Mesenchymal stem cell (in vitro differentiated cells and primary cell): ENCODE data around the gene CEBPG.

ENCODE experiments used
- DNase-seq: peaks from one replicate; pipeline ENCODE4 v3.0.0-alpha.2; 2013
- H2AFZ ChIP-seq: one replicate; pipeline ENCODE4 v1.6.1; 2013; ENCODE audit warnings: low read depth, mild to moderate bottlenecking, control low read depth, inconsistent platforms, low read length, moderate library complexity
- H2AK5ac ChIP-seq: 2 replicates; pipeline ENCODE4 v1.6.1; 2013; ENCODE audit warnings: low read length, moderate library complexity, mild to moderate bottlenecking, inconsistent platforms; ENCODE audit not compliant: severe bottlenecking
- H2BK120ac ChIP-seq: one replicate; pipeline ENCODE4 v1.6.1; 2013; ENCODE audit warnings: low read depth, mild to moderate bottlenecking, inconsistent platforms, low read length, moderate library complexity
- H2BK12ac ChIP-seq, 2 experiments: one replicate each; pipeline ENCODE4 v1.6.1; 2013; ENCODE audit warnings: inconsistent platforms in 2 of 2, low read length in 2 of 2, mild to moderate bottlenecking in 2 of 2, moderate library complexity in 2 of 2, control low read depth in 1 of 2
- H2BK15ac ChIP-seq: one replicate; pipeline ENCODE4 v1.6.1; 2013; ENCODE audit warnings: mild to moderate bottlenecking, low read depth, inconsistent platforms; ENCODE audit not compliant: poor library complexity, severe bottlenecking
- H2BK5ac ChIP-seq: 2 replicates; pipeline ENCODE4 v1.6.1; 2013; ENCODE audit warnings: low read depth, mild to moderate bottlenecking, low read length, control low read depth, inconsistent platforms; ENCODE audit not compliant: poor library complexity, severe bottlenecking
- H3K14ac ChIP-seq, 2 experiments: one replicate each; pipeline ENCODE4 v1.6.1; 2013; ENCODE audit warnings: inconsistent platforms in 2 of 2, low read length in 2 of 2, control low read depth in 1 of 2, mild to moderate bottlenecking in 1 of 2, moderate library complexity in 1 of 2
- H3K18ac ChIP-seq, 2 experiments: one replicate each; pipeline ENCODE4 v1.6.1; 2013; ENCODE audit warnings: inconsistent platforms in 2 of 2, low read length in 2 of 2, control low read depth in 1 of 2, low read depth in 1 of 2, mild to moderate bottlenecking in 1 of 2
- H3K23ac ChIP-seq, 2 experiments: one replicate each; pipeline ENCODE4 v1.6.1; 2013; ENCODE audit warnings: inconsistent platforms in 2 of 2, low read length in 2 of 2, mild to moderate bottlenecking in 2 of 2, moderate library complexity in 2 of 2, control low read depth in 1 of 2
- H3K27ac ChIP-seq: 2 replicates; pipeline ENCODE4 v1.5.1; 2013; ENCODE audit warnings: mild to moderate bottlenecking, moderate library complexity, low read length, control low read depth, inconsistent platforms; ENCODE audit not compliant: poor library complexity, severe bottlenecking
- H3K27me3 ChIP-seq, 2 experiments: 2 replicates each; pipeline versions ENCODE4 v1.6.1 to v1.7.0; 2013; ENCODE audit warnings: low read length in 2 of 2, mild to moderate bottlenecking in 2 of 2, moderate library complexity in 2 of 2, control low read depth in 1 of 2, inconsistent platforms in 1 of 2; ENCODE audit not compliant: control insufficient read depth in 1 of 2, insufficient read depth in 1 of 2
- H3K36me3 ChIP-seq, 2 experiments: 2 replicates each; pipeline versions ENCODE4 v1.6.1 to v1.7.0; 2013; ENCODE audit warnings: low read length in 2 of 2, control low read depth in 1 of 2, inconsistent platforms in 1 of 2, low read depth in 1 of 2, mild to moderate bottlenecking in 1 of 2; ENCODE audit not compliant: insufficient read depth in 2 of 2, control insufficient read depth in 1 of 2
- H3K4ac ChIP-seq, 2 experiments: one replicate each; pipeline ENCODE4 v1.6.1; 2013; ENCODE audit warnings: inconsistent platforms in 2 of 2, low read length in 2 of 2, mild to moderate bottlenecking in 2 of 2, moderate library complexity in 2 of 2, control low read depth in 1 of 2, low read depth in 1 of 2
- H3K4me1 ChIP-seq: 2 replicates; pipeline ENCODE4 v1.6.1; 2013; ENCODE audit warnings: low read depth, low read length, control low read depth; ENCODE audit not compliant: control insufficient read depth, insufficient read depth
- H3K4me2 ChIP-seq: 2 replicates; pipeline ENCODE4 v1.6.1; 2013; ENCODE audit warnings: low read length, mild to moderate bottlenecking, inconsistent platforms; ENCODE audit not compliant: poor library complexity, severe bottlenecking
- H3K4me3 ChIP-seq, 2 experiments: 2 replicates each; pipeline versions ENCODE4 v1.5.1 to v1.7.0; 2013; ENCODE audit warnings: low read length in 2 of 2, mild to moderate bottlenecking in 2 of 2, control low read depth in 1 of 2, low read depth in 1 of 2; ENCODE audit not compliant: insufficient read depth in 1 of 2
- H3K79me1 ChIP-seq: replicated peaks from 2 replicates; pipeline ENCODE4 v1.6.1; 2013; ENCODE audit warnings: mild to moderate bottlenecking, control low read depth, low read length, inconsistent platforms; ENCODE audit not compliant: poor library complexity, severe bottlenecking
- H3K9ac ChIP-seq: 2 replicates; pipeline ENCODE4 v1.7.0; 2013; ENCODE audit warnings: mild to moderate bottlenecking, low read length, moderate library complexity
- H3K9me3 ChIP-seq: 2 replicates; pipeline ENCODE4 v1.7.0; 2013; ENCODE audit warnings: mild to moderate bottlenecking, low read length; ENCODE audit not compliant: control insufficient read depth
- H4K8ac ChIP-seq: one replicate; pipeline ENCODE4 v1.6.1; 2013; ENCODE audit warnings: inconsistent platforms, mild to moderate bottlenecking, low read length, moderate library complexity
- H4K91ac ChIP-seq: one replicate; pipeline ENCODE4 v1.6.1; 2013; ENCODE audit warnings: mild to moderate bottlenecking, low read length, inconsistent platforms
- whole genome bisulfite sequencing: methylation state at CpG from one replicate; pipeline ENCODE4 v1.1.7; 2013; ENCODE audit warnings: mixed read lengths; 5-methylcytosine and 5-hydroxymethylcytosine counted together

The CEBPG gene

DNA sequence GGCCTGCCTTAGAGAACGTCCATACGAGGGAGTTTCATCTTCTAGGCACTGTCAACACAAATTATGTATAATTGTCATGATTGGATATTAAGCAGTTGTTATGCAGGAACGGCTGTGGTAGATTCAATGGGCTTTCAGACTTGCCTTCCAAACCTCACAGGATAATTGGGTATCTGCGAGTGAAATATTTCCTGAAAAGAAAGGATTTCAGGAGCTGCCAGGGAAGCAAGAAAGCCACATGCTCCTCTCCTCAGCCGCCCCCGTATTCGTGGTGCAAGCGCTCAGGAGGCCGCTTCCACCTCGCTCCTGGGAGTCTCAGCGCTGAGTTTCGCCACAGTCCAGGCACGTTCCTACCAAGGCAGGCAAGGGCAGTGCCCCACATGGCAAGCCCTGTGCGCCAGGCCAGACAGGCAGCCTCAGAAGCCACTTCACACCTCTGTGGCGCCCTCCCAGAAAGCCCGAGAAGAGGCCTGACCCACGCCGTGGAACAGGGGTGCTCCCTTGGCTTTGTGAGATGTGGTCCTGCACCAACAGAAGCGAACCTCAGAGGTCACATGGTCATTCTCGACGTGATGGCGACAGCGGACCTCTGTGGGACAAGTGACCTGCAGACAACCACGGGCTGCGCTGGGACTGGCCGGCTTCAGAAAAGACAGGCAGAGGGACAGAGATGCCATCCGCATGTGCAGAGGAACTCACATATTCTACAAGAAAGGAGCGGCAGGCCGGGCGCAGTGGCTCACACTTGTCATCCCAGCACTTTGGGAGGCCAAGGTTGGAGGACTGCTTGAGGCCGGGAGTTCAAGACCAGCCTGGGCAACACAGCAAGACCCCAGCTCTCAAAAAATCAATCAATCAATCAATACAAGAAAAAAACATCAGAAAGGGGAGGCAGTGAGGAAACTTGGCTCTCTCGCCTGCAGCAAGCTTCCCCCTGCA lies 41.4 kb downstream of the CEBPG start:
- no peak overlapping the region for H2BK5ac ChIP-seq
- no peak overlapping the region for H2AFZ ChIP-seq
- H3K4ac ChIP-seq: no peak overlapping the region
- H3K36me3 ChIP-seq: peaks cover 0 to 35% of the 10 kb centered on the region in 2 experiments
- H2BK15ac ChIP-seq: no peak overlapping the region
- H3K4me1 ChIP-seq: peaks cover 12% of the 10 kb centered on the region
- H3K14ac ChIP-seq: no peak overlapping the region
- H2BK12ac ChIP-seq: no peak overlapping the region
- peak overlapping the region in 1 of 2 experiments; percentile 3 for H3K4me3 ChIP-seq
- no peak for DNase-seq
- no peak overlapping the region for H3K23ac ChIP-seq
- 93% methylated on average over 30 of the region's 32 CpGs for WGBS
- no peak overlapping the region for H3K18ac ChIP-seq
- no peak overlapping the region for H4K91ac ChIP-seq
- H2AK5ac ChIP-seq: no peak overlapping the region
- no peaks in the 10 kb centered on the region for H3K27me3 ChIP-seq
- H3K27ac ChIP-seq: no peak overlapping the region
- no peak overlapping the region for H3K4me2 ChIP-seq
- no peaks in the 10 kb centered on the region for H3K79me1 ChIP-seq
- no peak overlapping the region for H2BK120ac ChIP-seq
- no peak overlapping the region for H3K9ac ChIP-seq
- H3K9me3 ChIP-seq: no peaks in the 10 kb centered on the region
- H4K8ac ChIP-seq: no peak overlapping the region

DNA sequence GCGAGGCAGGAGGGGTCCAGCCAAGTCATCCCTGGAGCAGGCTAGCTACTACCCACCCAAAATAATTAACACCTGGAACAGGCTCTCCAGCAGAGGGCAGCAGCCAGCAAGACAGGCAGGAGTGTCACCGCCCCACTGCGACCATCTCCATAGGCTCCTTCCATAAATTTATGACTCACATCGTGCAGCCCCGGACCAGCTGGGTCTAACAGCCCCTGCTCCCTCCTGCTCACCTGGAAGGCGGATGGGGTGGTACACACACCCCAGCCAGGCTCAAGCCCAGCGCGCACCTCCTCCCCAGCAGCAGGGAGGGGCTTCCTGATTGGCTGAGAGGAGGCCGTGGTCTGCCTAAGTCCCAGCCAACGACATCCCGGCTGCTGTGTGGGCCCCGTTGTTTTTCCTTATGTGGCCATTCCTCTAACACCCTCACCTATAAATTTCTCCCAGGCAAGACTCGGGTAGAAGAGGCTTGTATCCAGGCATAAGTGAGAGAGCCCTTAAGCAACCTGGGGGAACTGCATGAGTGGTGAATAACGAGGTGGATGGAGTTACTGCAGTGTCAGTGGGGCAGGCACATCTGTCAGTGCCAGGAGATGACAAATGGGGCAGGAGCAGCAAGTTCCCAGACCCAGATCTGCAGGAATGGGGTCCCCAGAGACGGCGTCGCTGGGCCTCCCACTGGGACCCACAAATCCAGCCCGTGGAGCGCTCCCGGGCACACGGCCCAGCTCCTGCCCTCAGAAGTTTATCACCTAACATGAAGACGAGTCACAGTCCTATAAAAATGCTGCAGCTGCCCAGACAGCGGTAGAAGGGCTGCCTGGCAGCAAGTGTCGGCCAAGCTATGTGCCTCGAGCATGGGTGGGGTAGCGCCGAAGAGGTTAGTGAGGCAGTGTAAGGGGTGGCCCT lies 43.1 kb downstream of the CEBPG start:
- peak; percentile 62 for DNase-seq
- no peak overlapping the region for H3K9ac ChIP-seq
- no peak overlapping the region for H4K91ac ChIP-seq
- no peak overlapping the region for H3K4ac ChIP-seq
- H4K8ac ChIP-seq: no peak overlapping the region
- H3K14ac ChIP-seq: no peak overlapping the region
- H3K27ac ChIP-seq: no peak overlapping the region
- no peak overlapping the region for H3K18ac ChIP-seq
- H3K23ac ChIP-seq: no peak overlapping the region
- H2AFZ ChIP-seq: no peak overlapping the region
- no peaks in the 10 kb centered on the region for H3K9me3 ChIP-seq
- peak overlapping the region; percentile 60 for H3K4me2 ChIP-seq
- H3K27me3 ChIP-seq: no peaks in the 10 kb centered on the region
- no peak overlapping the region for H2BK120ac ChIP-seq
- peaks cover 0 to 19% of the 10 kb centered on the region in 2 experiments for H3K36me3 ChIP-seq
- no peak overlapping the region for H2BK12ac ChIP-seq
- H3K4me1 ChIP-seq: peaks cover 12% of the 10 kb centered on the region
- H3K4me3 ChIP-seq: no peak overlapping the region
- H3K79me1 ChIP-seq: no peaks in the 10 kb centered on the region
- H2BK15ac ChIP-seq: no peak overlapping the region
- no peak overlapping the region for H2AK5ac ChIP-seq
- WGBS: 56% methylated on average over 27 of the region's 27 CpGs
- no peak overlapping the region for H2BK5ac ChIP-seq

- Histone ChIP-seq H3K4ac (no peak overlapping the region), H2BK12ac (no peak overlapping the region), H3K27ac (no peak overlapping the region), H3K14ac (no peak overlapping the region), H4K91ac (no peak overlapping the region), H3K23ac (no peak overlapping the region), H2BK15ac (no peak overlapping the region), H3K4me3 (no peak overlapping the region), H2BK120ac (no peak overlapping the region), H3K9me3 (no peaks in the 10 kb centered on the region), H3K4me1 (peaks cover 12% of the 10 kb centered on the region), H2AK5ac (no peak overlapping the region), H3K79me1 (no peaks in the 10 kb centered on the region), H3K4me2 (no peak overlapping the region), H3K36me3 (peaks cover 0 to 15% of the 10 kb centered on the region in 2 experiments), H2AFZ (no peak overlapping the region), H3K18ac (no peak overlapping the region), H3K27me3 (no peaks in the 10 kb centered on the region), H3K9ac (no peak overlapping the region), H4K8ac (no peak overlapping the region), H2BK5ac (no peak overlapping the region)
- DNase-seq: no peak
- WGBS: over 99% methylated on average over 14 of the region's 14 CpGs
These were observed 44.2 kb downstream of the CEBPG start for GRCh38 chr19:33417751-33418150.

DNA sequence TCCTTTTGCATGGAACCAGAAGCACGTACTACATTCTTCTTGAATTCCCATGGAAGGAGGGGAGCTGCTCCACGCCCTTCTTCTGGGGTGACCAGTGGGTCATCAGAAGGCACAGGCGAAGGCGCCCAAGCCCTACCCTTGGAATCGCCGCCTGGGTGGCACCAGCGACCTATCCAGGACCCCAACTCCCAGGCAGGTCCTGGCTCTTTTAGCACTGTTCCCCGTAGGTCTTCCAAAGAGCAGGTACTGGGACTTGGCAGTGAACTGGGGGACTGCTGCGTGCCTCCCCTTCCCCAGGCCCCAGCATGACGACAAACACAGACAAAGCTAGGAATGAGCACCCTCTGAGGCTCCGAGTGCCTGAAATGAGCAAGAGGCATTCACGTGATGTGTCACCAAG lies 45.0 kb downstream of the CEBPG start:
- Histone ChIP-seq H2AK5ac (no peak overlapping the region), H2BK5ac (no peak overlapping the region), H3K9me3 (no peaks in the 10 kb centered on the region), H2AFZ (no peak overlapping the region), H3K4me2 (no peak overlapping the region), H3K4me3 (no peak overlapping the region), H4K91ac (no peak overlapping the region), H3K79me1 (no peaks in the 10 kb centered on the region), H3K14ac (no peak overlapping the region), H3K18ac (no peak overlapping the region), H2BK12ac (no peak overlapping the region), H3K27me3 (no peaks in the 10 kb centered on the region), H3K4me1 (peaks cover 12% of the 10 kb centered on the region), H3K4ac (no peak overlapping the region), H2BK15ac (no peak overlapping the region), H3K27ac (no peak overlapping the region), H3K9ac (no peak overlapping the region), H3K23ac (no peak overlapping the region), H3K36me3 (peaks cover 0 to 10% of the 10 kb centered on the region in 2 experiments), H2BK120ac (no peak overlapping the region), H4K8ac (no peak overlapping the region)
- WGBS: 92% methylated on average over 12 of the region's 12 CpGs
- DNase-seq: no peak
